ENCODE measurements around the gene TRAPPC5.
"Not testable (repeated sequence)": the region's sequence is repeated elsewhere in the genome, so short reads cannot be mapped to it uniquely, and the experiment has no call there.

TRAPPC5 gene

DNA sequence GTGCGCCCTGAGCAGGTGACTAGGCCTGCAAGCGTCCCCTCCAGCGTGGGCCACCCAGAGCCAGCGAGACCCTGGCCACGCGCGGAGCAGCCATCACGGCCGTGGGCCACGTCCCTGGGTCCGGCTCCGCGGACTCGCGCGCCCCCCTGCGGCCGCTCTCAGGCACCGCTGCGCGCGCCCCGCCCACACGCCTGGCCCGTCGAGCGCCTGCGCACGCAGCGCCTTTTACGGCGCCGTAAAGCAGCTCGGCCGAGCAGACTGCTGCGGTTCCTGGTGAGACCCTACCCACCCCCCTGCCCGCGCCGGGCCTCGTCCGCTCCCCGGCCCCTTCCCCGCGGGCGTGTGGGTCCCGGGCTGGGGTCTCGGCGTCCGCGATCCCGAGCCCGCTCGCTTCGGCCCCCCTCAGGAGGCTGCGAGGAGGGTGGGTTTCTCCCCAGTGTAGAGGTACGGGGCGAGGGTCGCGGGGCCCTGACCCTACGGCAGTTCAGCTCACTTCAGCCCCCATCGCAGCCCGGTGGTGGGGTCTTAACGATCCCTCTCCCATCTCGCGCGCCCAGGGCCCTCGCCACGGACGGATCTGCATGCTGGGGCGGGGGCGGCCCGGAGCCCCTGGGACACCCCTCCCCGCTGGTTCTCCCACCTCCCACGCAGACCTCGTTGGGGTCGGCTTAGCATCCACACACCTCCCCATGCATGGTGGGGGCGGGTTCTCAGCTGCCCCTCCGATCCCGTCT lies at the start of gene TRAPPC5:
TSS of gene TRAPPC5 (plus strand) at position 228 of the 734 bp plus-strand sequence. CDS start 1,421 bp downstream, outside the sequence.
- DNase-seq (ENCODE audit: low spot score), result peak; percentile 83

DNA sequence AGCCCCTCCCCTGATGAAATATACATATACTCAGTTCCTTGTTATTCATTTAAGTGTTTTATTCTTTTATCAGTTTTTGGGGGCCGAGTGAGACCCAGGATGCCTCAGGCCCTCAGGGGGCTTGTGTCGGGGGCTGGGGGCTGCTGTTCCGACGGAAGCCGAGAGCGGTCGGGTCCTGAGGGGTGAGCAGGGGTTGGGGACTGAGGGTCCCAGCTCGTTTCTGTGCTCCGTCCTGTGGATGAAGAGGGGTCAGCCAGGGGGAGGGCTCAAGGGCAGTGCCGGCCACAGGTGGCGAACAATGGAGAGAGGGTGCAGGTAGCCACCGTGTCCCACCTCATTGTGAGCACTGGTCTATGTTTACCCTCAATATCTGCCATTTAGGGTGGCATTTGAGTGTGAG lies 49.1 kb upstream of the TRAPPC5 start:
- DNase-seq (ENCODE audit: low spot score), result no peak

DNA sequence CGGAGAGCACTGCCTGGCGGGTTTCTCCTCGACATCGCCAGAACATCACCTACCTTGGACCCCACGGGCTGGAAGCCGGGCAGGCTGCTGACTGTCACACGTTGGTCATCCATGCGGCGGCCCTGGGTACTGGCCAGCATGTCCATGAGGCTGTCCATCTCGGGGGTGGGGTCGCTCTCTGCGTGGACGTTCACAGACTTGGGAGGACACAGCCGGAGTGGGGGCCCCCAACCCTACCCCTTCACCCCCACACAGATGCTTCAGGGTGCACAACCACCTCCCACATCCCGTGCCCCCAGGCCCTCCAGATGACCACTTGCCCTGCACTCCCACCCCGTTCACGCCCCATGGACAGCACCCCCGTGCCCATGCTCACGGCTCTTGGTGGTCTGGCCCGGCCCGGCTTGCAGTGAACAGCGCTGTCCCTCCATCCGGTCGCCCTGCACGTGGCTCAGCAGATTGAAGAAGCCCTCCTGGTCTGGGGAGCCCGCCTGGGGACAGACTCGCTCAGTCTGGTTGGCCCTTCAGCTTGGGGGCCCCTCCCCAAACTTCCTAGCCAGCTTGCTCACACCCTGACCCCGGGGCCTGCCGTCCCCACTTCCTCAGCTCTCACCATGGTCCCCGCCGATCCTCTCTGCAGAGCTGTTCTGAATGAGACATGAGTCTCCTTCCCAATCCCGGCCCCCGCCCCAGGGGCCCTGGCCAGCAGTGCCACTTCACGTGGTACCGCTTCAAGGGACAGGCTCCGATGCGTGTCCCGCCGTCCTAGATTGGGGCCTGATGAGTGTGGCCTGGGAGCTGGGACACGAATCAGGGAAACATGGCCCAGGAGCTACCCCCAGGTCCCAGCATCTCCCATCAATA lies 48.1 kb upstream of the TRAPPC5 start:
- no peak for DNase-seq (ENCODE audit: low spot score)

GRCh38 chr19:7633698-7634097 lies 46.9 kb upstream of the TRAPPC5 start, which contains the start of gene PCP2:
Gene PCP2, minus strand, starts transcription at chr19:7633719. Its CDS starts 262 bp downstream, at chr19:7633457.
- no peak for DNase-seq (ENCODE audit: low spot score)

DNA sequence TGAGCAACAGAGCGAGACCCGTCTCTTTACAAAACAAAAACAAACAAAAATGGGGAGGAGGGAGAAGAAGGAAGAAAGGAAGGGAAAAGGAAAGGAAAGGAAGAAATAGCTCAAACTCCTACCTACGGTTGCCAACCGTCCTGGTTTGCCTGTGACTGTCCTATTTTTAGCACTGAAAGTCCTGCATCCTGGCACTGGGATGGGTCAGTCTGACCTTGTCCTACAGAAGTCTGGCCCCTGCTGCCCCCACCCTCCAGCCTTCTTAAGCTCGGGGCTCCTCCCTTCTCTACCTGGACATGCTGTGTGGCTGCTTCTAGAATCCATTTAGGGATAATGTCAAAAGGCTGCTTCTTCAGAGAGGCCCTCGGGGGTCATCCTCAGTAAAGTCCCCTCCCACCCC lies 45.0 kb upstream of the TRAPPC5 start:
- no peak for DNase-seq (ENCODE audit: low spot score)

- DNase-seq (ENCODE audit: low spot score), result no peak
Measured at GRCh38 chr19:7636317-7636690, 44.3 kb upstream of the TRAPPC5 start.

DNA sequence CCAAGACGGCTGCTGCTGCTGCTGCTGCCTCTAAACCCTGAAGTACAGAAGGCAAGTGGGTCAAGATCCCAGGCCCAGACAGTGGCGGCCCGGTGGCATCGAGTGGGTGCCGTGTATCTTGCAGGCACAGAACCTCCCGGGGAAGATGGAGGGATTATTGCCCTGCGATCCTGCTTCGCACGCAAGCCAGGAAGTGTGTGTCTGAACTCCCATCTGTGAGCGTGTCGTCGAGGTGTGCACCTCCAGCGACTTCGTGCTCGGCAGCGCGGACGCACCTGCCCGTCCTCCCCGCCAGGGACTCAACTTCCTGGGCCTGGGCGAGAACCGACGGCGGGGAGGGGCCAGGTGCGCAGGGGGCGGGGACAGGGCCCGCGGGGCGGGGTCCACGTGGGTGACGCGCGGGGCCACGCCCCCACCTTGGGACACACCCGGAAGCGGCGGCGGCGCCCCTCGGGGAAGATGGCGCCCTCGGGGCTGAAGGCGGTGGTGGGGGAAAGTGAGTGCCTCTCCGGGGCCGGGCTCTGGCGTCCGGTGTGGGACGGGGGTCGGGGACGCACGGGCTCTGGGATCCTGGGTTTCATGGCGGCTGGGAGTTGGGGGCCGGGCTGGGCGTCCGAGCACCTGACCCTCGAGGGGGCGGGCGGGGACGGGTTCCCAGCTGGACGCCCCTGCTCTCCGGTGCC lies 43.8 kb upstream of the TRAPPC5 start, which contains the start of gene STXBP2:
TSS of gene STXBP2 (plus strand) at position 420 of the 683 bp plus-strand sequence. CDS start at position 460, 40 bp downstream.
- DNase-seq (ENCODE audit: low spot score), result peak; percentile 30

DNA sequence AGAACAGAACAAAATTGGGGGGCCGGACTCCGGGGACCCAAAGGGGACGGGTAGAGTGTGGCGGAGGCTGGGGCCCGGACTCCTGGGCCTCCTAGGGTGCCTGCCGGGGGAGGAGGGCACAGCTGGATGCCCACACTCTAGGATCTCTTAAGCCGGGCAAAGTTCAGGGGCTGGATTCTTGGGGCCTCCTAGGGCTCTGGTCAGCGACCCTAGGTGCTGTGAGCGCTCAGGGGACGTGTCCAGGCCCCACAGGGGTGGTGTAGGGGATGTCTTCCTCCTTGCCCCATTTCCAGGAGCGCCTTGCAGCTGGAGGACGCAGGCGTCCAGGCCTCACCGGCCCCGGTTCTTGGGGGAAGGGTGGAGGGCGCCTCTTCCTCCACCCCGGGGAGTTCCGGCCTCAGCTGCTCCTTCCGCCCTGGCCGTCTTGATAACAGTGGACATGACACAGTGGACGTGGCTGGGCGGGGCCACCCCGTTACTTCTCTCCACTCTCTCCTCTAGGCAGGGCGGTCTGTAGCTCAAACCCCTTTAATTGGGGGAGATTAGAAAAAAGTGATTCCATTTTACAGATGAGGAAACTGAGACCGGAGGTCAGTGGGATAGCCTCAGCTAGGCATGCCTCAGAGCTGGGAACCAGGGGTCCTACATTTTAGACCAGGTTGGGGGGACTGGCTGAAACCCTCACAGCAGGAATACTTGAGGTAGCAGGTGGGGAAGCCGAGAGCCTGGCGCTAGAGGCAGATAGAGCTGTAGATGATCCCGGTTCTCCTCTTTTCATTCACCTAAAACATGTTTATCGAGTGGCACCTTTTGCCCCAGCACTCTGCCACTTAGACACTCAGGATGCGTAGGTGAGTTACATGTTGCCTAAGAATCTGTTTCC lies 43.0 kb upstream of the TRAPPC5 start:
- DNase-seq (ENCODE audit: low spot score), result peak; percentile 29

- DNase-seq (ENCODE audit: low spot score), result no peak
Measured at GRCh38 chr19:7638802-7639465, 41.7 kb upstream of the TRAPPC5 start.

GRCh38 chr19:7639863-7640348 lies 40.7 kb upstream of the TRAPPC5 start:
- no peak for DNase-seq (ENCODE audit: low spot score)

- DNase-seq (ENCODE audit: low spot score), result no peak
Measured at GRCh38 chr19:7640803-7641202, 39.8 kb upstream of the TRAPPC5 start.

DNA sequence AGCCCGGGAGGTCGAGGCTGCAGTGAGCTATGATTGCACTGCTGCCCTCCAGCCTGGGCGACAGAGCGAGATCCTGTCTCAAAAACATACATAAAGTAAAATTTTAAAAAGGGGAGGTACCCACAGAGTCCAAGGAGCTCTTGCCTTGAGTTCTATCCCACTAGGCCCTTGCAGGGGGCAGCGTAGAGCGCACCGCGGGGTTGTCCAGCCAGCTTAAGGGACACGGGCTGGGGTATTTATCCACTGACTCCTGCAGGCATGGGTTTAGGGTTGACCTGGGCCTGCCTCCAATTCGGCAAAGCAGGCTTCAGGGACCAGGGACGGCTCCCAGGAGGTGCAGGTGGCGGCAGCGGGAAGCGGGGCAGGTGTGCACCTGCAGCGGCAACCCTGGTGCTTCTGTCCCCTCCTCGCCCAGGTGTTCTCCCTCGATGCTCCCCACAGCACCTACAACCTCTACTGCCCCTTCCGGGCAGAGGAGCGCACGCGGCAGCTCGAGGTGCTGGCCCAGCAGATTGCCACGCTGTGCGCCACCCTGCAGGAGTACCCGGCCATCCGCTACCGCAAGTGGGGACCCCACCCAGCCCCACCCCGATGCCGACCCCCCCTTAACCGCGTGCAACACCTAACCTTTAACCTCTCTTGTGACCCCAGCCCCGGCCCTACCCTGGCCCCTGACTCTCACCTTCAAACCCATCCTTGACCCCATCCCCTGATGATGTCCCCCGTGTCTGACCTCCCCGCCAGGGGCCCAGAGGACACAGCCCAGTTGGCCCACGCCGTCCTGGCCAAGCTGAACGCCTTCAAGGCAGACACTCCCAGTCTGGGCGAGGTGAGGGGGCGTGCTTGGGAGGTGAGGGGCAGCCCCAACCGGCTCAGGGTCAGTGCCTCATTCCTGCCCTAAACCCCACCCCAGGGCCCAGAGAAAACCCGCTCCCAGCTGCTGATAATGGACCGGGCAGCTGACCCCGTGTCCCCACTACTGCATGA lies 39.0 kb upstream of the TRAPPC5 start:
- no peak for DNase-seq (ENCODE audit: low spot score)

DNA sequence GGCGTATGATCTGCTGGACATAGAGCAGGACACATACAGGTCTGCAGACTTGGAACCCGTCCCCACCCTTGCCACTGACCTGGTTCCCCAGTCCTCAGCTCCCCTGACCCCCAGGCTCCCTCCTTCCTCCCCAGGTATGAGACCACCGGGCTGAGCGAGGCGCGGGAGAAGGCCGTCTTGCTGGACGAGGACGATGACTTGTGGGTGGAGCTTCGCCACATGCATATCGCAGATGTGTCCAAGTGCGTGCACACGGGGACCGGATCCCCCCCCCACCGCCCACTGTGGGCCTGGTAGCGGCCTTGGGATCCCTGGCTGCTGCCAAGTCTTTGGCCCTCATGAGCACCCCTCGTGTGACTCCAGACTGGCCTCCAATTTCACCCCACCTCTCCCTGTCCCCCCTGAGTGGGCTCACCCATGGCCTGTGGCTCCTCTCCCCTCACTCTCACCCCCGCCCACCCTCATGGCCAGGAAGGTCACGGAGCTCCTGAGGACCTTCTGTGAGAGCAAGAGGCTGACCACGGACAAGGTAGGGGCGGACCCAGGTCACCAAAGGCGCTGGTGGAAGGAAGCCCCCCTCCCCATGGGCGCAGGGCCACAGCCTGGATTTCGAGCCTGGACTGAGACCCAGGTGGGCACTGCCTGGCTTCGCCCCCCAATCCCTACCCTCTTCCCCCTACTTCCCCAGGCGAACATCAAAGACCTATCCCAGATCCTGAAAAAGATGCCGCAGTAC lies 38.2 kb upstream of the TRAPPC5 start:
- DNase-seq (ENCODE audit: low spot score), result no peak

- DNase-seq (ENCODE audit: low spot score), result no peak
Measured at GRCh38 chr19:7643031-7643415, 37.6 kb upstream of the TRAPPC5 start.

DNA sequence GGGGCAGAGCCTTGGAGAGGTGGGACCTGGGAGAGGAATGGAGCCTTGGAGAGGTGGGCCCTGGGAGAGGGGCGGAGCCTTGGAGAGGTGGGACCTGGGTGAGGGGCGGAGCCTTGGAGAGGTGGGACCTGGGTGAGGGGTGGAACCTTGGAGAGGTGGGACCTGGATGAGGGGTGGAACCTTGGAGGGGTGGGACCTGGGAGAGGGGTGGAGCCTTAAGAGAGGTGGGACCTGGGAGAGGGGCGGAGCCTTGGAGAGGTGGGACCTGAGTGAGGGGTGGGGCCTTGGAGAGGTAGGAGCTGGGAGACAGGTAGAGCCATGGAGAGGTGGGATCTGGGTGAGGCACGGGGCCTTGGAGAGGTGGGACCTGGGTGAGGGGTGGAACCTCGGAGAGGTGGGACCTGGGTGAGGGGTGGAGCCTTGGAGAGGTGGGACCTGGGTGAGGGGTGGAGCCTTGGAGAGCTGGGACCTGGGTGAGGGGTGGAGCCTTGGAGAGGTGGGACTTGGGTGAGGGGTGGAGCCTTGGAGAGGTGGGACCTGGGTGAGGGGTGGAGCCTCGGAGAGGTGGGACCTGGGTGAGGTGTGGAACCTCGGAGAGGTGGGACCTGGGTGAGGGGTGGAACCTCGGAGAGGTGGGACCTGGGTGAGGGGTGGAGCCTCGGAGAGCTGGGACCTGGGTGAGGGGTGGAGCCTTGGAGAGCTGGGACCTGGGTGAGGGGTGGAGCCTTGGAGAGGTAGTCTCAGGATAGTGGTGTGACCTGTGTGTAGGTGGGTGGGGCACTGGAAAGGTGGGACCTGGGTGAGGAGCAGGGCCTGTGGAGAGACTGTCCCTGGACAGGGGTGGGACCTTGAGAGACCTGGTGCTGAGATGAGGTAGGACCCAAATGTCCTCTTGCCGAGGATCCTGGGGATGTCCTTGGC lies 36.7 kb upstream of the TRAPPC5 start:
- not testable (repeated sequence) for DNase-seq (ENCODE audit: low spot score)

DNA sequence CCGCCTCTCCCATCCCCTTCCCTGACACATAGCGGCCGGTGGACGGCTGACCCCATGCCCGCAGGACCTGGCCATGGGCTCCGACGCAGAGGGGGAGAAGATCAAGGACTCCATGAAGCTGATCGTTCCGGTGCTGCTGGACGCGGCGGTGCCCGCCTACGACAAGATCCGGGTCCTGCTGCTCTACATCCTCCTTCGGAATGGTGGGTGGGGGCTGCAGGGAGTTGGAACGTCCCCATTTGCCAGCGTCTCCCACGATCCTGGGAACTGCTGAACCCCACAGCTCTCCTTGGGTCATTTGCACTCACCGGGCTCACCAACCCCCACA lies 36.1 kb upstream of the TRAPPC5 start:
- DNase-seq (ENCODE audit: low spot score), result no peak

- DNase-seq (ENCODE audit: low spot score), result peak; percentile 19
Measured at GRCh38 chr19:7645163-7645562, 35.5 kb upstream of the TRAPPC5 start.

Data from Ammon's horn (tissue), 1 donor.